K562 (cell line): ENCODE data around the gene DHRS7C. TPM values are rescaled to one million over a fixed set of nuclear protein-coding genes. Genes with fewer than 3 reads are reported as not detected.

ENCODE experiments used
- ATAC-seq: fragments of 200-7000 bp; cut with Tn5 transposase; 3 replicates; pipeline ENCODE4 v1.9.1; 2020; ENCODE audit warnings: moderate library complexity
- BruUV-seq: library from RNA; stranded (reverse); fragments of 400-500 nt; replicated peaks from 2 replicates; lab custom pipeline; 2021; lab: Mats Ljungman, UMichigan
- CTCF ChIA-PET: fragments of 300-600 bp; formaldehyde crosslinking; extraction: SDS; loops from one replicate; lab custom pipeline; 2021; ENCODE audit warnings: low intra/inter-chr PET ratio; lab: Yijun Ruan, JAX
- POLR2A ChIA-PET: fragments of 300-600, 350-650 bp; sonication (Branson Sonifier 250); formaldehyde crosslinking; extraction: SDS; loops from one replicate; lab custom pipeline; 2021; ENCODE audit warnings: antibody characterized with exemption, inconsistent platforms; lab: Yijun Ruan, JAX
- DNase-seq, 4 experiments: peaks; one replicate each; pipeline versions ENCODE4 v3.0.0 to v3.0.0-alpha.2; 2011 to 2018; ENCODE audit warnings: low spot score in 3 of 4, mixed read lengths in 3 of 4; ENCODE audit errors: extremely low read depth in 1 of 4
- FAIRE-seq: peaks from 2 replicates; lab custom pipeline; 2011; peaks lifted over from hg19 to GRCh38; lab: Jason Lieb, UNC
- H2AFZ ChIP-seq: 2 replicates; pipeline ENCODE4 v1.6.0; 2011; ENCODE audit warnings: low read depth, low read length, control low read depth, inconsistent platforms
- H3K27ac ChIP-seq: fragments of 200-600 bp; 3 replicates; pipeline ENCODE4 v1.8.0; 2011; ENCODE audit warnings: low read depth, mild to moderate bottlenecking, control low read depth, inconsistent platforms, low read length, moderate library complexity, mixed read lengths; ENCODE audit errors: extremely low read depth
- H3K27me3 ChIP-seq, 2 experiments: fragments of 300-600 bp in 1 of 2; 2 replicates in 1 of 2; 3 replicates in 1 of 2; pipeline versions ENCODE4 v1.6.0 to v1.8.0; 2011; ENCODE audit warnings: inconsistent platforms in 2 of 2, low read length in 2 of 2, mild to moderate bottlenecking in 1 of 2, mixed read lengths in 1 of 2, moderate library complexity in 1 of 2; ENCODE audit not compliant: control insufficient read depth in 2 of 2, insufficient read depth in 2 of 2
- H3K36me3 ChIP-seq: fragments of 300-600 bp; 3 replicates; pipeline ENCODE4 v1.8.0; 2011; ENCODE audit warnings: mild to moderate bottlenecking, low read length, inconsistent platforms; ENCODE audit not compliant: control insufficient read depth, insufficient read depth
- H3K4me1 ChIP-seq, 2 experiments: fragments of 200-600 bp in 1 of 2; replicated peaks in 1 of 2; 2 replicates in 1 of 2; 3 replicates in 1 of 2; pipeline versions ENCODE4 v1.5.1 to v1.8.0; 2011; ENCODE audit warnings: inconsistent platforms in 2 of 2, low read length in 2 of 2, mild to moderate bottlenecking in 1 of 2, mixed read lengths in 1 of 2, moderate library complexity in 1 of 2; ENCODE audit not compliant: control insufficient read depth in 2 of 2, insufficient read depth in 2 of 2
- H3K4me2 ChIP-seq: 2 replicates; pipeline ENCODE4 v1.6.1; 2011; ENCODE audit warnings: low read length, control low read depth, inconsistent platforms, mixed read lengths; ENCODE audit not compliant: insufficient read depth
- H3K4me3 ChIP-seq: fragments of 200-600 bp; sonication (generic), shearing (Covaris generic); 2 replicates; pipeline ENCODE4 v1.5.1; 2016; ENCODE audit warnings: control low read depth, inconsistent platforms
- H3K79me2 ChIP-seq: fragments of 200-600 bp; 3 replicates; pipeline ENCODE4 v1.8.0; 2011; ENCODE audit warnings: low read length, inconsistent platforms; ENCODE audit not compliant: control insufficient read depth, insufficient read depth
- H3K9ac ChIP-seq, 2 experiments: 2 replicates each; pipeline versions ENCODE4 v1.6.0 to v1.6.1; 2011; ENCODE audit warnings: low read depth in 2 of 2, low read length in 2 of 2, control low read depth in 1 of 2, inconsistent platforms in 1 of 2, mild to moderate bottlenecking in 1 of 2, mixed read lengths in 1 of 2; ENCODE audit not compliant: insufficient read depth in 1 of 2
- H3K9me1 ChIP-seq: one replicate; pipeline ENCODE4 v1.6.0; 2011; ENCODE audit warnings: inconsistent platforms, mild to moderate bottlenecking, low read length, moderate library complexity; ENCODE audit not compliant: control insufficient read depth, insufficient read depth
- H3K9me3 ChIP-seq: replicated peaks from 2 replicates; pipeline ENCODE4 v1.5.1; 2011; ENCODE audit warnings: low read depth, low read length, inconsistent platforms; ENCODE audit not compliant: control insufficient read depth, insufficient read depth
- H4K20me1 ChIP-seq: replicated peaks from 2 replicates; pipeline ENCODE4 v1.6.1; 2011; ENCODE audit warnings: low read length, inconsistent platforms, mixed read lengths; ENCODE audit not compliant: control insufficient read depth, insufficient read depth
- ATF1 ChIP-seq, 2 experiments: fragments of 450-650 bp in 1 of 2; IDR thresholded peaks; 2 replicates each; pipeline ENCODE4 v1.6.1; 2016; ENCODE audit warnings: missing compliant biosample characterization in 1 of 2, missing genetic modification characterization in 1 of 2
- BRCA1 ChIP-seq, 2 experiments: fragments of 450-650 bp in 1 of 2; sonication (generic) in 1 of 2; formaldehyde crosslinking in 1 of 2; IDR thresholded peaks; 2 replicates each; pipeline versions ENCODE4 v1.5.0 to v1.6.1; 2017 to 2020; ENCODE audit warnings: mild to moderate bottlenecking in 1 of 2, missing genetic modification reagents in 1 of 2
- BRF2 ChIP-seq: IDR thresholded peaks from 3 replicates; pipeline ENCODE4 v1.6.1; 2011; ENCODE audit warnings: borderline replicate concordance, mild to moderate bottlenecking; ENCODE audit not compliant: insufficient read length, insufficient read depth
- DACH1 ChIP-seq: fragments of 450-650 bp; IDR thresholded peaks from 2 replicates; pipeline ENCODE4 v1.6.1; 2018; ENCODE audit not compliant: partially characterized antibody
- DLX4 ChIP-seq: fragments of 250-450 bp; sonication (Bioruptor Pico); IDR thresholded peaks from 2 replicates; pipeline ENCODE4 v1.6.1; 2021; ENCODE audit warnings: mild to moderate bottlenecking
- ELF4 ChIP-seq: fragments of 450-650 bp; formaldehyde crosslinking; IDR thresholded peaks from 2 replicates; pipeline ENCODE4 v1.4.0; 2022; ENCODE audit warnings: missing genetic modification characterization
- GTF2F1 ChIP-seq: IDR thresholded peaks from 2 replicates; pipeline ENCODE4 v1.6.1; 2011; ENCODE audit warnings: low read depth, low read length, improper control_type of control experiment
- KAT8 ChIP-seq: fragments of 450-650 bp; IDR thresholded peaks from 2 replicates; pipeline ENCODE4 v1.6.1; 2016; ENCODE audit warnings: low read depth, mild to moderate bottlenecking
- MAFG ChIP-seq: fragments of 450-650 bp; conservative IDR thresholded peaks from 2 replicates; pipeline ENCODE4 v1.6.1; 2016; ENCODE audit warnings: missing genetic modification characterization, missing compliant biosample characterization
- MTA2 ChIP-seq: fragments of 450-650 bp; IDR thresholded peaks from 2 replicates; pipeline ENCODE4 v1.6.1; 2016; ENCODE audit warnings: low read depth
- MYC ChIP-seq, 2 experiments: fragments of 250-450 bp in 1 of 2; sonication (Bioruptor Pico) in 1 of 2; IDR thresholded peaks; 2 replicates each; pipeline versions ENCODE4 v1.5.1 to v1.6.1; 2012 to 2021; ENCODE audit warnings: low read depth in 2 of 2, borderline replicate concordance in 1 of 2, improper control_type of control experiment in 1 of 2, low read length in 1 of 2, mild to moderate bottlenecking in 1 of 2, moderate library complexity in 1 of 2
- NFIX ChIP-seq: fragments of 250-450 bp; sonication (Bioruptor Pico); IDR thresholded peaks from 2 replicates; pipeline ENCODE4 v1.4.0; 2020; ENCODE audit warnings: low read depth, mild to moderate bottlenecking, moderate library complexity
- NFRKB ChIP-seq: fragments of 450-650 bp; IDR thresholded peaks from 2 replicates; pipeline ENCODE4 v1.6.1; 2016; ENCODE audit warnings: low read depth
- POLR2AphosphoS5 ChIP-seq: IDR thresholded peaks from 2 replicates; pipeline ENCODE4 v1.6.1; 2011; ENCODE audit warnings: mild to moderate bottlenecking, low read depth, low read length, moderate library complexity; ENCODE audit not compliant: control insufficient read depth, insufficient read depth
- TBP ChIP-seq: optimal IDR thresholded peaks from 2 replicates; pipeline ENCODE3; 2011; ENCODE audit warnings: low read depth, low read length, improper control_type of control experiment
- UBTF ChIP-seq, 2 experiments: IDR thresholded peaks; 2 replicates each; pipeline ENCODE4 v1.6.1; 2012; ENCODE audit warnings: improper control_type of control experiment in 2 of 2, low read depth in 2 of 2, low read length in 2 of 2, borderline replicate concordance in 1 of 2
- ZNF133 ChIP-seq: fragments of 250-450 bp; sonication (Bioruptor Pico); IDR thresholded peaks from 2 replicates; pipeline ENCODE4 v1.4.0; 2020; ENCODE audit warnings: mild to moderate bottlenecking
- ZNF57 ChIP-seq: fragments of 450-650 bp; formaldehyde crosslinking; IDR thresholded peaks from 2 replicates; pipeline ENCODE4 v1.4.0; 2020; ENCODE audit warnings: mild to moderate bottlenecking, moderate library complexity
- ZZZ3 ChIP-seq: fragments of 450-650 bp; IDR thresholded peaks from 2 replicates; pipeline ENCODE4 v1.6.1; 2016; ENCODE audit warnings: antibody characterized with exemption, mild to moderate bottlenecking, moderate library complexity
- WGBS: fragments of 100-300 bp; shearing (Covaris generic); methylation state at CpG from one replicate; pipeline ENCODE4 v1.1.6; 2016; ENCODE audit warnings: low coverage, mixed read lengths; ENCODE audit not compliant: insufficient coverage; ENCODE audit errors: missing lambda C conversion rate; 5-methylcytosine and 5-hydroxymethylcytosine counted together
- in situ Hi-C: fragments of 300-500 bp; cut with MboI; formaldehyde crosslinking; loops from 4 replicates; pipeline ENCODE4 v1.15.0; 2018; ENCODE audit warnings: inconsistent platforms, mixed read lengths
- intact Hi-C: fragments of 100-400 bp; cut with micrococcal nuclease; formaldehyde crosslinking; loops from 2 replicates; pipeline ENCODE4 v1.14.2; 2022
- polyA plus RNA-seq, 8 experiments: library from polyadenylated mRNA; depleted of rRNA in 4 of 8; stranded (reverse) in 5 of 8; unstranded in 3 of 8; fragments of >200 nt; fragmentation: Nextera tagmentation in 2 of 8; fragmentation: Illumina TruSeq in 1 of 8; extraction: Ambion mirVana in 2 of 8; extraction: Trizol in 1 of 8; gene quantifications; 2 replicates each; pipeline versions ENCODE4 v1.2.1 to v1.2.3, GENCODE V29; 2011 to 2014; ENCODE audit warnings: inconsistent platforms in 1 of 8, missing spikeins in 1 of 8
- total RNA-seq, 7 experiments: library from RNA; depleted of rRNA in 6 of 7; stranded (reverse); fragments of >200 nt in 6 of 7; fragmentation: Illumina TruSeq in 2 of 7; extraction: Trizol in 2 of 7; gene quantifications; 2 replicates each; pipeline versions ENCODE4 v1.2.1 to v1.2.3, GENCODE V29; 2011 to 2021; ENCODE audit warnings: low replicate concordance in 1 of 7

Gene DHRS7C
- total and polyA plus RNA-seq, 9 of the 15 experiments (the other 6 are each of a cell fraction or from before 2014, with no cell fraction given) = not detected

- DNase-seq = no peak
- ATAC-seq = no peak
- no peaks in the 10 kb centered on the region; a peak in 1 of 5 replicates for H3K27me3 ChIP-seq
- no peaks in the 10 kb centered on the region for H3K4me1 ChIP-seq
- no peak within 1 kb of the TSS for H3K4me2 ChIP-seq
- WGBS = 0% methylated on average over 6 of the region's 15 CpGs
- H3K9ac ChIP-seq = no peak within 1 kb of the TSS
- H3K79me2 ChIP-seq = no peaks in the 10 kb centered on the region
- no peak within 1 kb of the TSS for H3K4me3 ChIP-seq
- H3K36me3 ChIP-seq = no peaks in the 10 kb centered on the region
- BruUV-seq = no TSS peak
- POLR2A ChIA-PET = no interaction called here
- no peaks in the 10 kb centered on the region for H4K20me1 ChIP-seq
- no peaks in the 10 kb centered on the region for H3K9me1 ChIP-seq
- TF ChIP-seq ELF4 (CRISPR knock-in tag) (no peak), ZNF57 (CRISPR knock-in tag) (no peak), UBTF (IDR thresholded peaks at IDR 0.05; ENCODE audit: borderline replicate concordance in 1 of 2, low read depth in 2 of 2, low read length in 2 of 2) (no peak), TBP (no peak), POLR2AphosphoS5 (no peak), BRCA1 (IDR thresholded peaks at IDR 0.05) (no peak), BRCA1 (CRISPR knock-in tag; IDR thresholded peaks at IDR 0.05) (no peak), DLX4 (CRISPR knock-in tag) (no peak), NFRKB (no peak), KAT8 (no peak), ZNF133 (no peak), BRF2 (no peak), MAFG (tag) (no peak), MTA2 (no peak), MYC (IDR thresholded peaks at IDR 0.05; ENCODE audit: low read depth, low read length) (no peak), MYC (CRISPR knock-in tag; IDR thresholded peaks at IDR 0.05; ENCODE audit: borderline replicate concordance, low read depth) (no peak), GTF2F1 (no peak), DACH1 (no peak), ZZZ3 (no peak), NFIX (CRISPR knock-in tag) (no peak), ATF1 (CRISPR knock-in tag; IDR thresholded peaks at IDR 0.05) (no peak), ATF1 (tag; IDR thresholded peaks at IDR 0.05) (no peak)
- H3K9me3 ChIP-seq = no peaks in the 10 kb centered on the region
- FAIRE-seq = no peak
- intact Hi-C loops = no loop called here
- CTCF ChIA-PET = no interaction called here
- H2AFZ ChIP-seq = no peak within 1 kb of the TSS
- H3K27ac ChIP-seq = no peak within 1 kb of the TSS
- in situ Hi-C loops = no loop called here
These were observed 30.5 kb upstream of the DHRS7C start, which contains the start of gene GSG1L2 for GRCh38 chr17:9821921-9822320. TSS of gene GSG1L2 (minus strand) at chr17:9822079. CDS start at chr17:9822071, 8 bp downstream.
